Inferior parietal cortex (tissue), 1 donor: ENCODE results near the gene TTC33.
"Not testable (repeated sequence)": the region's sequence is repeated elsewhere in the genome, so short reads cannot be mapped to it uniquely, and the experiment has no call there.

Source experiments
- DNase-seq: peaks from one replicate; pipeline ENCODE4 v3.0.0-alpha.2; 2016; ENCODE audit errors: extremely low spot score

TTC33 gene

GRCh38 chr5:40717281-40717680 lies 38.5 kb downstream of the TTC33 start:
- no peak for DNase-seq

GRCh38 chr5:40716590-40716989 lies 39.2 kb downstream of the TTC33 start:
- no peak for DNase-seq

DNA sequence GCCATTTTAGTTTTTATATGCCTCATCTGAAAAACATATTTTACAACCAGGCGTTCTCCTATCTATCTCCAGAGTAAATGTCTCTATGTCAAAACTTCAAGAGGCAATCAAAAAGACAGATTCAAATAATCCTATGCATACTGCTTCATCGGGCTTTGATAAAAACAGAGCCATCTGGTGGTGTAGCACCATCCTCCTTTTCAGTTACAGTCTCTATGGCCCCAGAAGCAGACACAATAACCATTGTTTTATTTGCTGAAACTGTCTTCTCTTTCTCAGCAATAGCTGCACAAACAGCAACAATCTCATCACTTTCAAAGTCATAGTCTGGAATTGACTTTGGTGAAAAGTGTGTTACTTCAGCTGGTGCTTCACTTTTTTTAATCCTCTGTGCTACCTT lies 39.8 kb downstream of the TTC33 start:
- DNase-seq, result peak; percentile 57

GRCh38 chr5:40714001-40714400 lies 41.8 kb downstream of the TTC33 start:
- DNase-seq, result no peak

DNA sequence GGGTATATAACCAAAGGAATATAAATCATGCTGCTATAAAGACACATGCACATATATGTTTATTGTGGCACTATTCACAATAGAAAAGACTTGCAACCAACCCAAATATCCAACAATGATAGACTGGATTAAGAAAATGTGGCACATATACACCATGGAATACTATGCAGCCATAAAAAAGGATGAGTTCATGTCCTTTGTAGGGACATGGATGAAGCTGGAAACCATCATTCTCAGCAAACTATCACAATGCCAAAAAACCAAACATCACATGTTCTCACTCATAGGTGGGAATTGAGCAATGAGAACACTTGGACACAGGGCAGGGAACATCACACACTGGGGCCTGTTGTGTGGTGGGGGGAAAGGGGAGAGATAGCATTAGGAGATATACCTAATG lies 45.2 kb downstream of the TTC33 start:
- DNase-seq, result not testable (repeated sequence)

- not testable (repeated sequence) for DNase-seq
These were observed 50.3 kb downstream of the TTC33 start for GRCh38 chr5:40705484-40705883.

GRCh38 chr5:40702027-40702426 lies 53.7 kb downstream of the TTC33 start:
- not testable (repeated sequence) for DNase-seq

- no peak for DNase-seq
These were observed 55.5 kb downstream of the TTC33 start for GRCh38 chr5:40700116-40700782.

GRCh38 chr5:40694433-40694832 lies 61.3 kb downstream of the TTC33 start:
- DNase-seq, result no peak

- no peak for DNase-seq
These were observed 63.9 kb downstream of the TTC33 start for GRCh38 chr5:40691894-40692293.

GRCh38 chr5:40690267-40690666 lies 65.5 kb downstream of the TTC33 start:
- DNase-seq, result no peak

DNA sequence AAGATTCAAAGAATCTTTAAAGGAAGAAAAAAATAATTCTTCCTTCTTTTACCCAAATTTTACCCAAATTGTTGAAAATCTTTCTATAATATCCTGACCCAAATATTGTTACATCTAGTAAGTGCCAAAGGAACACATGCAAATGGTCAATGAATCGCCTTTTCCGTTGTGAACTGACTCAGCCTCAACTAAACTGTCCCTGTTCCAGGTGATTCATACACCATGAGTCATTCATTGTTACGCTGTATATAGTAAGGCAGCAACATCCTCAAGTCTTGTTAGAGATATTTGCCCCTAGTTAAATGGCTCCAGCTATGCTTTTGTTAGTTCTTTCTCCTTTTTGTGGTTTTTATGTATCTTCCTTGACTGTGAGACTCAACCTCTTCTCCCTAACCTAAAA lies 66.3 kb downstream of the TTC33 start:
- DNase-seq, result no peak

DNA sequence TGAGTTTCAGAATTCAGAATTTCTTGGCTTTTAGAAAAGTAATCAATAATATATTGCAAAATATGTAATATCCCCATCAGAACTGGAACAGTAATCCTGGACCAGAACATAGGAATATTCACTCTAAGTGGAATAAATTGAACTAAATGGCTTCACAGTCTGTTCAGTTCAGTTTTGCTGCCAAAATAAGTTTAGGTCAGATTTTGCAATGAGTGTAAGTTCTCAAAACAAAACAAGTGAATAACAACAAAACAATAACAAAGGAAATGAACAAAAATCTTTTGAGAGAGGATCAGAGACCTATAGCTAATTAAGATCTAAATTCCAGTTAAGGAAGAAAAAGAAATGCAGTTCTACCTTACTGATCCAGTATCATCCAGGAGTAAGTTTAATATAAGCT lies 66.8 kb downstream of the TTC33 start:
- DNase-seq, result no peak

DNA sequence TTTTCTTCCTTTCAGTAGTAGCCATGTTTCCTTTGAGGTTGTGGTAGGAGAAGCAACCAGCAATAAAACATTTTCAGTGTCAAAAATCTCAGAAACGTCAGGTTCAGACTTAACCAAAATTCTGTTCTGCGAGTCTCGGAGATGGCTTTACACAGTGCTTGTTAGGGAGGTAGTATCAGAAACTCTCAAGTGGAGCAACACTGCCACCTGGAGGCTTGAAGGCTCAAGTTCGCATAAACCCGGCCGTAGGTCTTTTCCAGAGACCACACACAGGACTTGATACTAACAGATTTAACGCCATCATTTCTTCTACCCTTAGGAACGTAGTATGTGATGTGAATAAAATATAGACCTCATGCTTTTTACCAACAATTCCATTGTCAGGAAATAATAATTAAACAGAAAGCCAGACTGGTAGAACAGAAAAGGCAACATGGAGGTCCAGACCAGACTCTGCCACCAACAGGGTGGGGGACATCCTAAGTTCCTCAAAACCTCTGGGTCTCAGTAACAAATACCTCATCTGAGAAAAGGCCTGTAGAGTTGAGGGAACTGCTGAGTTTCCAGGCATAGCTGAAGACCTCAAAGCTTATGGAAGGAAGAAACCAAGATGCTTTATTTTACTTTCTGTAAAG lies 67.5 kb downstream of the TTC33 start:
- peak; percentile 96 for DNase-seq

DNA sequence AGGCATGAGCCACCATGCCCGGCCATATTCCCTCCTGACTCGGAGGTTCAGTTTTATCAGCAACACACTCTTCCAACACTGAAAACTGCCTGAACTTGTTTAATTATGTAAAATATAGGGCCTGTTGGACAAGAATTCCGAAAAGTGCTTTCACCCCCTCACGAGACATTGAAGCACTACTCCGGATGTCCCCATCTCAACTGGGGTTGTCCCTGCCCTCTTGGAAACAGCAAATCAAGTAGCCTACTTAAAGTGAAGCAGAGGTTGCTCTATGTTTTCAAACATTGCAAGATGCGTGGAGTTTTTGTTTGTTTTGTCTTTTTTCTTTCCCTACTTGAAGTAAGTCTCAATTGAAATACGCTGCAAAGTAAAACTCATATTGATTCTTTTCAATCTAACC lies 68.4 kb downstream of the TTC33 start:
- no peak for DNase-seq

DNA sequence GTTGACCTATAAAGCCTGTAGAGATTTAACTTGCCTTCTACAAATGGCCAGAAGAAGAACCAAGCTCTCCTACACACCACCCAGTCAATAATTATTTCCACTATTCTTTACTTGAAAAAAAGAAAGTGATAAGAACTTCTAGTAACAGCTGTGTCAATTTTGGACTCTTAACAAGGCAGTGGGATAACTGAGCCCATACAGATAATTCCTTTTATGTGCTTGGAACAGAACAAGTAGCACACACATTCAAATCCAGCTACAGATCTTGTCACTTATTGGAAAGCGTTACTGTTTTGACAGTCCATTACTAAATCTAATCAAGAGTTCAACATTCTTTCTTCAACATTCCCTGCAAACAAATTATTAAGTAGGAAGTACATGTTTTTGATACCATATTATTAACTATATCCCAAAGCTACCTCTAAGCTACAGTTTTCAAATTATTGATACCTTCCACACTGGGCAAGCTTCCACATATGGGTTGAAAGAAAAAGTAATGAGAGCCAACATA lies 69.7 kb downstream of the TTC33 start:
- DNase-seq, result no peak

DNA sequence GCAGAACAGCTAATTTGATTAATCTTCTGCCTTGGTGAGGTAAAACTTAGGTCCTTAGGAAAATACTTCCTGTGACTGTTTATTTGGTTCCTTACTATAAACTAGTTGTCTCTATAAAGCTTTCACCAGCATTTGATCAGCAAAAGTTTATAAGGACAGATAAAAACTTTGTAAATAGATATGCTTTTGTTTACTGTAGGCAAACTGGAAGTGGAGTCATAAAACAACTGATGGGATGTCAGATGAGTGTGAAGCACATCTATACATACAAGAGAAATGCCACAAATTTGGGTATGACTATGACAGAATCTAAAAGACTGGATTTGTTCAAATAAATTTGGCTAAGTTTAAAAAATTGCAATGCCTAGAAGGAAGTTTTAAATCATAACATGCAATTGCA lies 70.6 kb downstream of the TTC33 start:
- no peak for DNase-seq

DNA sequence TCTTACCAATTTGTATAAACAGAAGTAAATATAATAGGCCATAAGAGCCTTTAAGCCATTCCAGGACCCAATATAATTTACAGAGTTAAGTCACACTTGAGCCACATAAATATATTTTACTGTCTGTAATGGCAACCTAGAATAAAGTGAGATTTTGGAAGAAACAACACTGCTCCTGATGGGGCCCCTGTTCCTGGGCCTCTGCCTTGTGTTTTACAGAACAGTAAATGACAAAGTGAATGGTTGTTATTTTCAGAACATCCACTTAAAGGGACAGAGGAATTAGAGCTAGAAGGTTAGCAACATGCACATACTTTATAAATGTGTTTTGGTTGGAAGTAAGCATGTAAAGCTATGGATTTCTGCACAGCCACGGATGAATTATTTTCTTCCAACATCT lies 72.5 kb downstream of the TTC33 start:
- no peak for DNase-seq

- no peak for DNase-seq
These were observed 73.4 kb downstream of the TTC33 start for GRCh38 chr5:40682154-40683017.

GRCh38 chr5:40681363-40682153 lies 74.2 kb downstream of the TTC33 start:
- DNase-seq, result no peak

- DNase-seq, result no peak
These were observed 74.9 kb downstream of the TTC33 start for GRCh38 chr5:40680741-40681362.
